Upper lobe of right lung (tissue), 1 donor: ENCODE results near the gene TYSND1. TPM values are rescaled to one million over a fixed set of nuclear protein-coding genes. Genes with fewer than 3 reads are reported as not detected.

Experiments used
- ATAC-seq: fragments of 200-7000 bp; cut with Tn5 transposase; one replicate; pipeline ENCODE4 v1.9.1; 2020; ENCODE audit warnings: mild to moderate bottlenecking, moderate library complexity
- DNase-seq: peaks from one replicate; pipeline ENCODE4 v3.0.0-alpha.2; 2020
- H3K27ac ChIP-seq: fragments of 200-600 bp; one replicate; pipeline ENCODE4 v1.8.0; 2022
- H3K27me3 ChIP-seq: fragments of 200-600 bp; one replicate; pipeline ENCODE4 v1.8.0; 2022; ENCODE audit warnings: mild to moderate bottlenecking
- H3K36me3 ChIP-seq: fragments of 200-600 bp; one replicate; pipeline ENCODE4 v1.8.0; 2022
- H3K4me1 ChIP-seq: fragments of 200-600 bp; one replicate; pipeline ENCODE4 v1.8.0; 2022
- H3K4me3 ChIP-seq: fragments of 200-600 bp; one replicate; pipeline ENCODE4 v1.8.0; 2022; ENCODE audit warnings: mild to moderate bottlenecking
- H3K9me3 ChIP-seq: fragments of 200-600 bp; one replicate; pipeline ENCODE4 v1.8.0; 2022
- CTCF ChIP-seq: fragments of 200-600 bp; IDR thresholded peaks from one replicate; pipeline ENCODE4 v1.8.0; 2022; ENCODE audit warnings: antibody characterized with exemption
- intact Hi-C: fragments of 100-400 bp; cut with DNase I; formaldehyde crosslinking; loops from one replicate; pipeline ENCODE4 v1.11.0; 2022
- total RNA-seq: library from RNA; stranded (reverse); fragmentation: NEBNext Ultra II Directional; extraction: Animal tissue kit (Norgen Biotek cat#: 25700); gene quantifications from one replicate; pipeline ENCODE4 v1.2.1, GENCODE V29; 2021
- donor health status: DM: no; HTN: yes; CAD: no; lungs with severe emphysema.

Gene TYSND1
- total RNA-seq, 1 donor from 2014 or later: 12.5 TPM

GRCh38 chr10:70090951-70091350 is 55.5 kb downstream of the TYSND1 start:
- H3K4me1 ChIP-seq: no peaks in the 10 kb centered on the region
- peaks cover 7% of the 10 kb centered on the region for H3K36me3 ChIP-seq
- no peak for TF ChIP-seq CTCF
- no peaks in the 10 kb centered on the region for H3K9me3 ChIP-seq
- ATAC-seq (no peak), DNase-seq (no peak)
- intact Hi-C loops: no loop called here
- H3K4me3 ChIP-seq: no peak overlapping the region
- H3K27me3 ChIP-seq: no peaks in the 10 kb centered on the region
- H3K27ac ChIP-seq: no peak overlapping the region

- Histone ChIP-seq H3K27ac (no peak overlapping the region), H3K27me3 (no peaks in the 10 kb centered on the region), H3K4me1 (no peaks in the 10 kb centered on the region), H3K9me3 (no peaks in the 10 kb centered on the region), H3K4me3 (no peak overlapping the region), H3K36me3 (peaks cover 7% of the 10 kb centered on the region)
- no peak for TF ChIP-seq CTCF
- intact Hi-C loops: no loop called here
- DNase-seq: no peak
- no peak for ATAC-seq
These were observed 56.5 kb downstream of the TYSND1 start for GRCh38 chr10:70090013-70090412.

GRCh38 chr10:70088308-70088698 is 58.2 kb downstream of the TYSND1 start:
- intact Hi-C loops: no loop called here
- ATAC-seq: no peak
- TF ChIP-seq CTCF: no peak

More at GRCh38 chr10:70088308-70088698, 58.2 kb downstream of the TYSND1 start:
- H3K4me3 ChIP-seq: no peak overlapping the region
- no peaks in the 10 kb centered on the region for H3K4me1 ChIP-seq
- no peak overlapping the region for H3K27ac ChIP-seq
- peaks cover 7% of the 10 kb centered on the region for H3K36me3 ChIP-seq
- no peaks in the 10 kb centered on the region for H3K27me3 ChIP-seq
- H3K9me3 ChIP-seq: no peaks in the 10 kb centered on the region
- DNase-seq: no peak

Other genes starting within 250 kb of the TYSND1 start
- gene MACROH2A2, start 93.9 kb downstream of the TYSND1 start, total RNA-seq: 6.5 TPM
- 15.4 TPM for gene AIFM2, start 13.9 kb downstream of the TYSND1 start, total RNA-seq
- gene SAR1A, start 23.8 kb upstream of the TYSND1 start, total RNA-seq: 150 TPM
- gene PPA1, start 86.7 kb upstream of the TYSND1 start, total RNA-seq: 175 TPM
- 1.1 TPM for gene NPFFR1, start 137.3 kb upstream of the TYSND1 start, total RNA-seq
- 10.9 TPM for gene LRRC20, start 235.9 kb upstream of the TYSND1 start, total RNA-seq